Measurements from ENCODE around the gene AP4E1.

Gene AP4E1

DNA sequence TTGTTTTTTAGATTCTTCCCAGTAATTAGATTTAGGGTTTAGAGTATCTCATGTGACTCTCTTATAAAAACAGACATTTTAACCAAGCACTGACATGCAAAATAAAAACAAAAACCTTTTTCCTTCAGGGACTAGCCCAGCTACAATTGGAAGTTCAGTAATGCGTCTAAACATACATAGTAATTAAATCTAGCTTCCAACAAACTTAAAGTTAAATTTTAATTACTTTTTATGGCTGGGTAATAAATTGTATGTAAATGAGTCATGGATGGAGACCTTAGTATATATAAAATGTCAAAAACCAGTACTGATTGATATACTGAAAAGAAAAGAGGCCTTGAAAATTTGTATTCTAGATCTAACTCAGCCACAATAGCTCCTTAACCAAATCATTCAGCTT lies 43.6 kb upstream of the AP4E1 start:
- Histone ChIP-seq H2AFZ (ENCODE audit: low read length) (no peak overlapping the region), H3K4me3 (ENCODE audit: low read length) (no peak overlapping the region), H3K4me1 (ENCODE audit: low read length) (no peaks in the 10 kb centered on the region), H3K9me2 (replicated peaks; ENCODE audit: insufficient read depth, low read length) (no peaks in the 10 kb centered on the region), H3K9ac (ENCODE audit: low read length) (no peak overlapping the region), H4K20me1 (ENCODE audit: insufficient read depth, low read length) (no peaks in the 10 kb centered on the region), H3K36me3 (replicated peaks; ENCODE audit: insufficient read depth, low read length) (no peaks in the 10 kb centered on the region), H3K27me3 (replicated peaks; ENCODE audit: insufficient read depth, low read length) (no peaks in the 10 kb centered on the region), H3K79me2 (ENCODE audit: low read length) (no peaks in the 10 kb centered on the region), H3K4me2 (ENCODE audit: low read depth, low read length) (no peak overlapping the region), H3K9me3 (replicated peaks; ENCODE audit: insufficient read depth, low read length) (no peaks in the 10 kb centered on the region), H3F3A (ENCODE audit: insufficient read depth, low read length) (no peaks in the 10 kb centered on the region), H3K27ac (ENCODE audit: low read length) (no peak overlapping the region)
- no peak for DNase-seq
- TF ChIP-seq EZH2 (optimal IDR thresholded peaks at IDR 0.05; ENCODE audit: low read depth, low read length) (no peak), EZH2phosphoT487 (IDR thresholded peaks at IDR 0.05; ENCODE audit: low read length) (no peak)
- TF ChIP-seq, protein P1, sequence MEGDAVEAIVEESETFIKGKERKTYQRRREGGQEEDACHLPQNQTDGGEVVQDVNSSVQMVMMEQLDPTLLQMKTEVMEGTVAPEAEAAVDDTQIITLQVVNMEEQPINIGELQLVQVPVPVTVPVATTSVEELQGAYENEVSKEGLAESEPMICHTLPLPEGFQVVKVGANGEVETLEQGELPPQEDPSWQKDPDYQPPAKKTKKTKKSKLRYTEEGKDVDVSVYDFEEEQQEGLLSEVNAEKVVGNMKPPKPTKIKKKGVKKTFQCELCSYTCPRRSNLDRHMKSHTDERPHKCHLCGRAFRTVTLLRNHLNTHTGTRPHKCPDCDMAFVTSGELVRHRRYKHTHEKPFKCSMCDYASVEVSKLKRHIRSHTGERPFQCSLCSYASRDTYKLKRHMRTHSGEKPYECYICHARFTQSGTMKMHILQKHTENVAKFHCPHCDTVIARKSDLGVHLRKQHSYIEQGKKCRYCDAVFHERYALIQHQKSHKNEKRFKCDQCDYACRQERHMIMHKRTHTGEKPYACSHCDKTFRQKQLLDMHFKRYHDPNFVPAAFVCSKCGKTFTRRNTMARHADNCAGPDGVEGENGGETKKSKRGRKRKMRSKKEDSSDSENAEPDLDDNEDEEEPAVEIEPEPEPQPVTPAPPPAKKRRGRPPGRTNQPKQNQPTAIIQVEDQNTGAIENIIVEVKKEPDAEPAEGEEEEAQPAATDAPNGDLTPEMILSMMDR (IDR thresholded peaks at IDR 0.05; ENCODE audit: low read length): no peak

DNA sequence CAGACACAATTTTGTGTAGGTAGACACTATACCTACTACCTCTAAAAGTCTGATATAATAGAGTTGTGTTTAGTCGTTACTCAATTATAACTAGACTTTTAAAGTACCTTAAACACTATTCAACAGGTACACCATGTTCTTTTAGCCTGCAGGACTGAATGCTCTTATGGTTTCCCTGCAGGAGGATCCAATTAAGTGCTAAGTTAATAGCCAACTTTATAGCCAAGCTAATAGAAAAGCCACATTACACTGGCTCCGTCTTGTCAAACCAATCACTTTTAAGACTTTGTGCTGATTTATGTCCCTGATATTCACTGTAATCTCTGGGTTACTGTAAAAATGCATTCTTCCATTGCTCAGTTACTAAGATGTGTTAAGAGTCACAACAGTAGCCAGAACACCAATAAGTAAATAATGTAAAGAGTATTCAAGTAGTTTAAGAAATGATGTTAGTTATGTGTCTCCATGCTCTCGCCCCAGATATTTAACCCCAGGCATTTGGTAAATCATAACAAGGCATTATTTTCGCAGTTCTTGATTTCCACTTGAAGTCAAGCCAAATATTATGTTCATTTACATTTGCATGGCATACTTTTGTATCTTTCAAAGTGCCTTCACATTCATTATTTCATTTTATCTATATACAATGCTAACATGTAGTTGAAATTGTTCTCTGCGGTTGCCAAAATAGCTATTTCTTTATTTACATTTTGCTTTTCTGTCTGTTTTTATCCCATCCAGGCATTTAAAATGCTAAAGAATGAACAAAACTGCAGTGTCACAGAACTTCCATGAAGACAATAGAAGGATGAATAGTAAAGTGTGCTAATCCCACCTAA lies 42.7 kb upstream of the AP4E1 start:
- no peak for DNase-seq
- H3K36me3 ChIP-seq (replicated peaks; ENCODE audit: insufficient read depth, low read length): no peaks in the 10 kb centered on the region
- no peaks in the 10 kb centered on the region for H3K79me2 ChIP-seq (ENCODE audit: low read length)
- no peaks in the 10 kb centered on the region for H4K20me1 ChIP-seq (ENCODE audit: insufficient read depth, low read length)
- no peak overlapping the region for H3K4me2 ChIP-seq (ENCODE audit: low read depth, low read length)
- H3F3A ChIP-seq (ENCODE audit: insufficient read depth, low read length): no peaks in the 10 kb centered on the region
- no peak overlapping the region for H2AFZ ChIP-seq (ENCODE audit: low read length)
- no peak overlapping the region for H3K9ac ChIP-seq (ENCODE audit: low read length)
- no peaks in the 10 kb centered on the region for H3K9me3 ChIP-seq (replicated peaks; ENCODE audit: insufficient read depth, low read length)
- TF ChIP-seq EZH2phosphoT487 (IDR thresholded peaks at IDR 0.05; ENCODE audit: low read length): no peak
- no peak for TF ChIP-seq EZH2 (optimal IDR thresholded peaks at IDR 0.05; ENCODE audit: low read depth, low read length)
- TF ChIP-seq, protein P1 (IDR thresholded peaks at IDR 0.05; ENCODE audit: low read length): no peak
- no peak overlapping the region for H3K4me3 ChIP-seq (ENCODE audit: low read length)
- H3K4me1 ChIP-seq (ENCODE audit: low read length): no peaks in the 10 kb centered on the region
- H3K9me2 ChIP-seq (replicated peaks; ENCODE audit: insufficient read depth, low read length): no peaks in the 10 kb centered on the region
- no peaks in the 10 kb centered on the region for H3K27me3 ChIP-seq (replicated peaks; ENCODE audit: insufficient read depth, low read length)
- H3K27ac ChIP-seq (ENCODE audit: low read length): no peak overlapping the region

DNA sequence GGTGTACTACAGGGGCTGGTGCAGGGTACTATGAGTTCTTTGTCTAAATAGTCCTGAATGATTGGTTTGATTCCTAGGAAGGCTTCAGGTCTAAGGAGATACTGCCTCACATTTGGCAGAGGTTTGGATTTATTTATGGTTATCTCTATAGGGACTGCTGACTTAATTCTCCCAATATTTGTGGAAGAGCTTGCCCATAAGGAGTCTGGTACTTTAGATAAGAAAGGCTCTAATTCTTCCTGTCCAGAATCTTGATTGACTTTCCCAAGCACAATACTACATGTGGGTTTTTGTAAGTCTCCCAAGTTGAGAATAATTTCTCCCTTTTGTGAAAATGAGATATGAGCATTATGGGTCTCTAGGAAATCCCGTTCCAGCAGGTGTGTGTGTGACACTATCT lies 36.7 kb upstream of the AP4E1 start:
- Histone ChIP-seq H3K9me2 (replicated peaks; ENCODE audit: insufficient read depth, low read length) (no peaks in the 10 kb centered on the region), H3K36me3 (replicated peaks; ENCODE audit: insufficient read depth, low read length) (no peaks in the 10 kb centered on the region), H3K9me3 (replicated peaks; ENCODE audit: insufficient read depth, low read length) (no peaks in the 10 kb centered on the region), H3K4me3 (ENCODE audit: low read length) (no peak overlapping the region), H4K20me1 (ENCODE audit: insufficient read depth, low read length) (no peaks in the 10 kb centered on the region), H3K4me1 (ENCODE audit: low read length) (0 out of 2 replicates have a peak, but pooled peaks cover 2% of the 10 kb centered on the region), H3K27ac (ENCODE audit: low read length) (no peak overlapping the region), H3K4me2 (ENCODE audit: low read depth, low read length) (no peak overlapping the region), H3K27me3 (replicated peaks; ENCODE audit: insufficient read depth, low read length) (no peaks in the 10 kb centered on the region), H3F3A (ENCODE audit: insufficient read depth, low read length) (no peaks in the 10 kb centered on the region), H3K9ac (ENCODE audit: low read length) (no peak overlapping the region), H3K79me2 (ENCODE audit: low read length) (no peaks in the 10 kb centered on the region), H2AFZ (ENCODE audit: low read length) (no peak overlapping the region)
- DNase-seq: no peak
- TF ChIP-seq EZH2 (optimal IDR thresholded peaks at IDR 0.05; ENCODE audit: low read depth, low read length) (no peak), EZH2phosphoT487 (IDR thresholded peaks at IDR 0.05; ENCODE audit: low read length) (no peak)
- TF ChIP-seq, protein P1 (IDR thresholded peaks at IDR 0.05; ENCODE audit: low read length): no peak

Measured in MM.1S (cell line).